HCT116 (cell line): ENCODE measurements around the gene TSC22D1. TPM values are rescaled to one million over a fixed set of nuclear protein-coding genes. Genes with fewer than 3 reads are reported as not detected.

Experiments
- ATAC-seq: fragments of 200-7000 bp; cut with Tn5 transposase; 2 replicates; pipeline ENCODE4 v1.9.1; 2020; ENCODE audit warnings: mild to moderate bottlenecking, moderate library complexity
- BruUV-seq: library from RNA; stranded (reverse); fragments of 400-500 nt; replicated peaks from 2 replicates; lab custom pipeline; 2021; lab: Mats Ljungman, UMichigan
- CTCF ChIA-PET: fragments of 300-600 bp; sonication (Branson Sonifier 250); formaldehyde crosslinking; loops from one replicate; lab custom pipeline; 2021; ENCODE audit warnings: antibody characterized with exemption; lab: Charles Lee
- POLR2A ChIA-PET: fragments of 300-600, 350-600 bp; sonication (Branson Sonifier 250); formaldehyde crosslinking; loops from one replicate; lab custom pipeline; 2021; ENCODE audit warnings: antibody characterized with exemption; lab: Charles Lee
- RAD21 ChIA-PET, 2 experiments: fragments of 300-600 bp; sonication (Branson Sonifier 250); formaldehyde crosslinking; loops; one replicate each; lab custom pipeline; 2023; ENCODE audit warnings: low total read pairs in 2 of 2; ENCODE audit not compliant: uncharacterized antibody in 2 of 2, unreplicated experiment in 2 of 2, low non-redundant PET in 1 of 2; lab: Charles Lee
- DNase-seq: peaks from one replicate; pipeline ENCODE4 v3.0.0-alpha.2; 2010; ENCODE audit warnings: low read depth, low spot score
- H2AFZ ChIP-seq: fragments of 200-600 bp; shearing (Covaris generic), sonication (generic); 2 replicates; pipeline ENCODE4 v1.6.1; 2017; ENCODE audit warnings: low read depth, mixed run types, mixed read lengths, antibody characterized with exemption, low read length; ENCODE audit not compliant: poor library complexity, severe bottlenecking
- H3K27ac ChIP-seq: 2 replicates; pipeline ENCODE4 v1.5.1; 2012; ENCODE audit warnings: low read depth, low read length
- H3K27me3 ChIP-seq: fragments of 200-600 bp; sonication (generic); 2 replicates; pipeline ENCODE4 v1.6.1; 2016; ENCODE audit warnings: mixed run types, low read length, mixed read lengths; ENCODE audit not compliant: insufficient read depth
- H3K36me3 ChIP-seq, 2 experiments: fragments of 200-500 bp in 1 of 2; fragments of 200-600 bp in 1 of 2; sonication (Bioruptor generic) in 1 of 2; sonication (generic) in 1 of 2; 2 replicates each; pipeline versions ENCODE4 v1.5.1 to v1.6.1; 2014 to 2016; ENCODE audit warnings: low read length in 2 of 2, inconsistent platforms in 1 of 2, mixed read lengths in 1 of 2, mixed run types in 1 of 2; ENCODE audit not compliant: insufficient read depth in 2 of 2, control insufficient read depth in 1 of 2
- H3K4me1 ChIP-seq, 2 experiments: fragments of 200-600 bp in 1 of 2; sonication (generic) in 1 of 2; 2 replicates each; pipeline versions ENCODE4 v1.5.1 to v1.6.1; 2012 to 2017; ENCODE audit warnings: low read length in 2 of 2, inconsistent platforms in 1 of 2, mild to moderate bottlenecking in 1 of 2, mixed read lengths in 1 of 2, mixed run types in 1 of 2, moderate library complexity in 1 of 2; ENCODE audit not compliant: insufficient read depth in 2 of 2, control insufficient read depth in 1 of 2
- H3K4me2 ChIP-seq: fragments of 200-600 bp; sonication (generic); 2 replicates; pipeline ENCODE4 v1.6.1; 2017; ENCODE audit warnings: mixed run types, low read length, mixed read lengths
- H3K4me3 ChIP-seq, 2 experiments: fragments of 200-600 bp in 1 of 2; sonication (generic) in 1 of 2; replicated peaks in 1 of 2; 2 replicates each; pipeline ENCODE4 v1.5.1; 2011 to 2016; ENCODE audit warnings: low read length in 2 of 2, control low read depth in 1 of 2, low read depth in 1 of 2, mild to moderate bottlenecking in 1 of 2, mixed read lengths in 1 of 2, mixed run types in 1 of 2
- H3K79me2 ChIP-seq: fragments of 200-600 bp; sonication (generic); 2 replicates; pipeline ENCODE4 v1.6.1; 2017; ENCODE audit warnings: mild to moderate bottlenecking, mixed run types, low read length, moderate library complexity, mixed read lengths; ENCODE audit not compliant: insufficient read depth
- H3K9ac ChIP-seq: fragments of 200-600 bp; sonication (generic); 2 replicates; pipeline ENCODE4 v1.6.1; 2016; ENCODE audit warnings: low read length, mixed read lengths
- H3K9me2 ChIP-seq: fragments of 200-600 bp; sonication (generic), shearing (Covaris generic); 2 replicates; pipeline ENCODE4 v1.6.1; 2017; ENCODE audit warnings: mixed run types, mild to moderate bottlenecking, moderate library complexity; ENCODE audit not compliant: insufficient read depth
- H3K9me3 ChIP-seq, 2 experiments: fragments of 200-500 bp in 1 of 2; fragments of 200-600 bp in 1 of 2; sonication (Bioruptor generic) in 1 of 2; sonication (generic) in 1 of 2; 2 replicates each; pipeline ENCODE4 v1.6.1; 2014 to 2017; ENCODE audit warnings: low read length in 2 of 2, mixed read lengths in 2 of 2, inconsistent platforms in 1 of 2, low read depth in 1 of 2, mild to moderate bottlenecking in 1 of 2, mixed run types in 1 of 2, moderate library complexity in 1 of 2; ENCODE audit not compliant: control insufficient read depth in 1 of 2, insufficient read depth in 1 of 2
- H4K20me1 ChIP-seq: fragments of 200-600 bp; sonication (generic), shearing (Covaris generic); 2 replicates; pipeline ENCODE4 v1.6.1; 2017; ENCODE audit warnings: mixed run types, mild to moderate bottlenecking, moderate library complexity; ENCODE audit not compliant: insufficient read depth
- CTCF ChIP-seq, 3 experiments: fragments of 200-600 bp in 1 of 3; sonication (generic) in 1 of 3; IDR thresholded peaks in 2 of 3; conservative IDR thresholded peaks in 1 of 3; 2 replicates each; pipeline ENCODE4 v1.5.1; 2012 to 2017; ENCODE audit warnings: low read depth in 2 of 3, low read length in 2 of 3, antibody characterized with exemption in 1 of 3, borderline replicate concordance in 1 of 3, control low read depth in 1 of 3, mild to moderate bottlenecking in 1 of 3, mixed read lengths in 1 of 3, mixed run types in 1 of 3, moderate library complexity in 1 of 3; ENCODE audit not compliant: insufficient read depth in 1 of 3
- EZH2 ChIP-seq: fragments of 200-600 bp; sonication (generic); IDR thresholded peaks from 2 replicates; pipeline ENCODE4 v1.6.1; 2017; ENCODE audit warnings: antibody characterized with exemption, mixed run types
- FOSL1 ChIP-seq: IDR thresholded peaks from 2 replicates; pipeline ENCODE4 v1.6.1; 2012; ENCODE audit warnings: low read depth
- POLR2A ChIP-seq: IDR thresholded peaks from 2 replicates; pipeline ENCODE4 v1.7.0; 2011; ENCODE audit warnings: borderline replicate concordance; ENCODE audit not compliant: insufficient read depth, insufficient read length; ENCODE audit errors: extremely low read depth
- SIN3A ChIP-seq: IDR thresholded peaks from 2 replicates; pipeline ENCODE4 v1.6.1; 2012; ENCODE audit warnings: low read depth
- SRF ChIP-seq: IDR thresholded peaks from 2 replicates; pipeline ENCODE4 v1.6.1; 2012; ENCODE audit warnings: low read depth
- YY1 ChIP-seq: IDR thresholded peaks from 2 replicates; pipeline ENCODE4 v1.6.1; 2011; ENCODE audit warnings: low read length, low read depth, moderate library complexity, mild to moderate bottlenecking; ENCODE audit not compliant: insufficient replicate concordance; ENCODE audit errors: extremely low read depth
- intact Hi-C: fragments of 100-400 bp; cut with micrococcal nuclease; formaldehyde crosslinking; loops from 2 replicates; pipeline ENCODE4 v1.10.0; 2022
- total RNA-seq: library from RNA; stranded (reverse); gene quantifications from one replicate; pipeline ENCODE4 v1.2.1, GENCODE V29; 2021; ENCODE audit not compliant: unreplicated experiment
- TF ChIP-seq, protein P1 (sequence below): IDR thresholded peaks from 2 replicates; pipeline ENCODE4 v1.6.1; 2012

TSC22D1 gene
- total RNA-seq, 1 experiment from 2014 or later: 268 TPM

GRCh38 chr13:44592216-44592847, 16.2 kb upstream of the TSC22D1 start:
- Histone ChIP-seq H3K27ac (no peak overlapping the region), H3K79me2 (no peaks in the 10 kb centered on the region), H3K9me3 (no peaks in the 10 kb centered on the region), H3K36me3 (no peaks in the 10 kb centered on the region), H3K4me1 (no peaks in the 10 kb centered on the region), H3K9ac (no peak overlapping the region), H4K20me1 (no peaks in the 10 kb centered on the region), H2AFZ (no peak overlapping the region), H3K4me2 (no peak overlapping the region), H3K9me2 (no peaks in the 10 kb centered on the region), H3K4me3 (no peak overlapping the region), H3K27me3 (no peaks in the 10 kb centered on the region)
- TF ChIP-seq SRF: no peak
- no peak for TF ChIP-seq FOSL1
- TF ChIP-seq CTCF (IDR thresholded peaks at IDR 0.05 in 2 of 3, conservative IDR thresholded peaks at IDR 0.05 in 1 of 3; ENCODE audit: borderline replicate concordance in 1 of 3, insufficient read depth in 1 of 3, low read depth in 2 of 3, low read length in 2 of 3): no peak
- TF ChIP-seq SIN3A: no peak
- TF ChIP-seq, protein P1, sequence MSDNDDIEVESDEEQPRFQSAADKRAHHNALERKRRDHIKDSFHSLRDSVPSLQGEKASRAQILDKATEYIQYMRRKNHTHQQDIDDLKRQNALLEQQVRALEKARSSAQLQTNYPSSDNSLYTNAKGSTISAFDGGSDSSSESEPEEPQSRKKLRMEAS: no peak
- TF ChIP-seq YY1: no peak
- TF ChIP-seq POLR2A: no peak
- no peak for TF ChIP-seq EZH2
- ATAC-seq: no peak
- ChIA-PET CTCF (no interaction called here), RAD21 (no interaction called here), POLR2A (no interaction called here)
- BruUV-seq: no TSS peak
- intact Hi-C loops: no loop called here
- DNase-seq: no peak
